Dermis microvascular lymphatic vessel endothelial cell (primary cell): ENCODE measurements around the gene CBX1. TPM values are rescaled to one million over a fixed set of nuclear protein-coding genes. Genes with fewer than 3 reads are reported as not detected.
"Not testable (repeated sequence)": the region's sequence is repeated elsewhere in the genome, so short reads cannot be mapped to it uniquely, and the experiment has no call there.

Experiments used
- DNase-seq, 2 donors: peaks; one replicate each; pipeline versions ENCODE4 v3.0.0 to v3.0.0-alpha.2; 2010; ENCODE audit warnings: low read depth in 2 of 2
- total RNA-seq: library from RNA; depleted of rRNA; stranded (reverse); fragments of >200 nt; gene quantifications from 2 replicates; pipeline ENCODE4 v1.2.1, GENCODE V29; 2014

Gene CBX1
- total RNA-seq, 1 donor from 2014 or later: 43.4 TPM

- peak; percentile 67 to 80 for DNase-seq
Measured at GRCh38 chr17:48074322-48075081, 26.8 kb downstream of the CBX1 start.

- DNase-seq: not testable (repeated sequence)
Measured at GRCh38 chr17:48073566-48074094, 27.6 kb downstream of the CBX1 start.

GRCh38 chr17:48072811-48073210 lies 28.5 kb downstream of the CBX1 start:
- DNase-seq: not testable (repeated sequence)

GRCh38 chr17:48071654-48072053 lies 29.6 kb downstream of the CBX1 start:
- no peak for DNase-seq

- no peak for DNase-seq
Measured at GRCh38 chr17:48070195-48070594, 31.1 kb downstream of the CBX1 start.

- peak in 1 of 2 donors; percentile 52 for DNase-seq
Measured at GRCh38 chr17:48068491-48068961, 32.8 kb downstream of the CBX1 start.

GRCh38 chr17:48067808-48068207 lies 33.5 kb downstream of the CBX1 start:
- not testable (repeated sequence) for DNase-seq

- no peak for DNase-seq
Measured at GRCh38 chr17:48067245-48067644, 34.0 kb downstream of the CBX1 start.

- peak in 1 of 2 donors; percentile 76 for DNase-seq
Measured at GRCh38 chr17:48066656-48067055, 34.6 kb downstream of the CBX1 start.

GRCh38 chr17:48066192-48066591 lies 35.1 kb downstream of the CBX1 start:
- DNase-seq: no peak

GRCh38 chr17:48064638-48065037 lies 36.6 kb downstream of the CBX1 start:
- no peak for DNase-seq

GRCh38 chr17:48062273-48062672 lies 39.0 kb downstream of the CBX1 start:
- no peak for DNase-seq

GRCh38 chr17:48060249-48060648 lies 41.0 kb downstream of the CBX1 start:
- DNase-seq: no peak

- DNase-seq: no peak
Measured at GRCh38 chr17:48059125-48059668, 42.1 kb downstream of the CBX1 start.

- DNase-seq: no peak
Measured at GRCh38 chr17:48058393-48059124, 42.7 kb downstream of the CBX1 start.

- DNase-seq: no peak
Measured at GRCh38 chr17:48057626-48058025, 43.7 kb downstream of the CBX1 start.

- no peak for DNase-seq
Measured at GRCh38 chr17:48056879-48057278, 44.4 kb downstream of the CBX1 start.

- DNase-seq: no peak
Measured at GRCh38 chr17:48056246-48056745, 45.0 kb downstream of the CBX1 start.

- peak in 1 of 2 donors; percentile 53 for DNase-seq
Measured at GRCh38 chr17:48055531-48056245, 45.6 kb downstream of the CBX1 start.

- peak in 1 of 2 donors; percentile 50 for DNase-seq
Measured at GRCh38 chr17:48054238-48055185, 46.8 kb downstream of the CBX1 start.
